Activated CD8-positive, alpha-beta T cell treated with anti-CD3 and anti-CD28 coated beads for 36 hours (primary cell): ENCODE data around the gene MB21D2. TPM values are rescaled to one million over a fixed set of nuclear protein-coding genes. Genes with fewer than 3 reads are reported as not detected.

Experiments
- ATAC-seq: fragments of 200-7000 bp; cut with Tn5 transposase; one replicate; pipeline ENCODE4 v1.10.0; 2021; ENCODE audit warnings: mild to moderate bottlenecking, moderate library complexity
- CTCF ChIA-PET: fragments of 350-600 bp; sonication (Branson Sonifier 250); formaldehyde crosslinking; loops from one replicate; lab custom pipeline; 2021; ENCODE audit warnings: antibody characterized with exemption; lab: Charles Lee
- POLR2A ChIA-PET: fragments of 350-600 bp; sonication (Branson Sonifier 250); formaldehyde crosslinking; loops from one replicate; lab custom pipeline; 2021; ENCODE audit warnings: antibody characterized with exemption; lab: Charles Lee
- DNase-seq: peaks from one replicate; pipeline ENCODE4 v3.0.0-alpha.2; 2020
- H3K27ac Mint-ChIP-seq: one replicate; pipeline ENCODE4 v1.8.0; 2021; ENCODE audit warnings: mild to moderate bottlenecking, mixed read lengths
- H3K27me3 Mint-ChIP-seq: one replicate; pipeline ENCODE4 v1.8.0; 2021; ENCODE audit warnings: mixed read lengths
- H3K36me3 Mint-ChIP-seq: one replicate; pipeline ENCODE4 v1.8.0; 2021; ENCODE audit warnings: low read depth, mixed read lengths
- H3K4me1 Mint-ChIP-seq: one replicate; pipeline ENCODE4 v1.8.0; 2021; ENCODE audit warnings: low read depth, mixed read lengths
- H3K4me3 Mint-ChIP-seq: one replicate; pipeline ENCODE4 v1.8.0; 2021; ENCODE audit warnings: mild to moderate bottlenecking, moderate library complexity, mixed read lengths
- H3K9me3 Mint-ChIP-seq: one replicate; pipeline ENCODE4 v1.8.0; 2021; ENCODE audit warnings: mixed read lengths
- CTCF ChIP-seq: fragments of 200-600 bp; IDR thresholded peaks from one replicate; pipeline ENCODE4 v1.8.0; 2022; ENCODE audit warnings: antibody characterized with exemption, mild to moderate bottlenecking
- intact Hi-C: fragments of 100-400 bp; cut with micrococcal nuclease; formaldehyde crosslinking; loops from one replicate; pipeline ENCODE4 v1.10.0; 2022
- total RNA-seq, 2 experiments: library from RNA; stranded (reverse); gene quantifications; one replicate each; pipeline ENCODE4 v1.2.3, GENCODE V29; 2021

Gene MB21D2
- total RNA-seq, 2 experiments from 2014 or later = 3.1 to 3.2 TPM

GRCh38 chr3:192892981-192893700 lies 24.5 kb downstream of the MB21D2 start:
- H3K27ac Mint-ChIP-seq = peak overlapping the region; percentile 77
- intact Hi-C loops = no loop called here
- no peaks in the 10 kb centered on the region for H3K9me3 Mint-ChIP-seq
- peak; percentile 93 for ATAC-seq
- ChIA-PET CTCF (interaction anchor here (1.0 to 1.7 kb wide), 5 partner anchors 22 to 80 kb away, joined by 3 to 5 read pairs (median 4); partner anchors contain the start of gene MB21D2), POLR2A (interaction anchor here (0.8 to 1.4 kb wide), 3 partner anchors 9 to 76 kb away, joined by 3 to 5 read pairs (median 5); no protein-coding TSS in a partner anchor)
- peaks cover 48% of the 10 kb centered on the region for H3K4me1 Mint-ChIP-seq
- H3K4me3 Mint-ChIP-seq = peak overlapping the region; percentile 28
- peak; percentile 88 for DNase-seq
- TF ChIP-seq CTCF = no peak
- peaks cover 3% of the 10 kb centered on the region for H3K36me3 Mint-ChIP-seq
- peaks cover 30% of the 10 kb centered on the region for H3K27me3 Mint-ChIP-seq

- Mint-ChIP-seq H3K36me3 (peaks cover 3% of the 10 kb centered on the region), H3K9me3 (no peaks in the 10 kb centered on the region), H3K4me1 (peaks cover 35% of the 10 kb centered on the region), H3K4me3 (no peak overlapping the region), H3K27ac (peak overlapping the region; percentile 9), H3K27me3 (peaks cover 20% of the 10 kb centered on the region)
- ChIA-PET POLR2A (no interaction called here), CTCF (interaction anchor here (1.2 kb wide), 1 partner anchor 11 kb away, joined by 3 read pairs; no protein-coding TSS in a partner anchor)
- intact Hi-C loops = no loop called here
- ATAC-seq (no peak), DNase-seq (no peak)
- TF ChIP-seq CTCF = no peak
These were observed 27.0 kb downstream of the MB21D2 start for GRCh38 chr3:192890347-192891335.

GRCh38 chr3:192889679-192890078 lies 28.0 kb downstream of the MB21D2 start:
- ChIA-PET POLR2A (interaction anchor here (1.3 kb wide), 1 partner anchor 25 kb away, joined by 3 read pairs; no protein-coding TSS in a partner anchor), CTCF (interaction anchor here (1.2 kb wide), 1 partner anchor 10 kb away, joined by 3 read pairs; no protein-coding TSS in a partner anchor)
- Mint-ChIP-seq H3K27me3 (peaks cover 16% of the 10 kb centered on the region), H3K36me3 (peaks cover 2% of the 10 kb centered on the region), H3K9me3 (no peaks in the 10 kb centered on the region), H3K27ac (no peak overlapping the region), H3K4me1 (peaks cover 31% of the 10 kb centered on the region), H3K4me3 (no peak overlapping the region)
- intact Hi-C loops = no loop called here
- no peak for TF ChIP-seq CTCF
- ATAC-seq = no peak
- DNase-seq = no peak

- TF ChIP-seq CTCF = no peak
- no peak overlapping the region for H3K4me3 Mint-ChIP-seq
- H3K36me3 Mint-ChIP-seq = no peaks in the 10 kb centered on the region
- H3K27ac Mint-ChIP-seq = no peak overlapping the region
- POLR2A ChIA-PET = interaction anchor here (0.7 to 0.8 kb wide), 2 partner anchors 11 to 732 kb away, joined by 3 to 4 read pairs; no protein-coding TSS in a partner anchor
- H3K4me1 Mint-ChIP-seq = peaks cover 19% of the 10 kb centered on the region
- peaks cover 13% of the 10 kb centered on the region for H3K27me3 Mint-ChIP-seq
- intact Hi-C loops = no loop called here
- no peak for DNase-seq
- CTCF ChIA-PET = interaction anchor here (1.2 to 1.7 kb wide), 2 partner anchors 11 to 75 kb away, joined by 3 to 4 read pairs; no protein-coding TSS in a partner anchor
- ATAC-seq = no peak
- no peaks in the 10 kb centered on the region for H3K9me3 Mint-ChIP-seq
These were observed 29.5 kb downstream of the MB21D2 start for GRCh38 chr3:192888190-192888589.
